ENCODE results near the gene GRIK1.

DNA sequence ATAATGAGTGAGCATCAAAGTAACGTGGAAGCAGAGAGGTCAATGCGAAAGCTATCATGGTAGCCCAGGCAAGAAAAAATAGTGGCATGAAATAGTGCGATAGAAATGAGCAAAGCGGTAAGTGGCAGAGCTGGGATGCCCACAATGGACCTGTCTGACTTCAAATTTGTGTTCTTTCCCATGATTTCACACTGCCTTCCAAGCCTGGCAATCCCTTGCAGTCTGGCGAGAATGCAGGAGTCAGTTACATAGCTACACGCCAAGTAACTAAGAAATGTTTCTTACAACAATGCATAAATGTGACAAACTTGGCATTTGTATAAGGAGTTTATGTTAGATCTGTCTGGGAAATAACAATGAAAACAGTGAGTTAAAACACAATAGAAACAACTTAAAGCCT, 82.6 kb downstream of the GRIK1 start:
- TF ChIP-seq, protein P1, sequence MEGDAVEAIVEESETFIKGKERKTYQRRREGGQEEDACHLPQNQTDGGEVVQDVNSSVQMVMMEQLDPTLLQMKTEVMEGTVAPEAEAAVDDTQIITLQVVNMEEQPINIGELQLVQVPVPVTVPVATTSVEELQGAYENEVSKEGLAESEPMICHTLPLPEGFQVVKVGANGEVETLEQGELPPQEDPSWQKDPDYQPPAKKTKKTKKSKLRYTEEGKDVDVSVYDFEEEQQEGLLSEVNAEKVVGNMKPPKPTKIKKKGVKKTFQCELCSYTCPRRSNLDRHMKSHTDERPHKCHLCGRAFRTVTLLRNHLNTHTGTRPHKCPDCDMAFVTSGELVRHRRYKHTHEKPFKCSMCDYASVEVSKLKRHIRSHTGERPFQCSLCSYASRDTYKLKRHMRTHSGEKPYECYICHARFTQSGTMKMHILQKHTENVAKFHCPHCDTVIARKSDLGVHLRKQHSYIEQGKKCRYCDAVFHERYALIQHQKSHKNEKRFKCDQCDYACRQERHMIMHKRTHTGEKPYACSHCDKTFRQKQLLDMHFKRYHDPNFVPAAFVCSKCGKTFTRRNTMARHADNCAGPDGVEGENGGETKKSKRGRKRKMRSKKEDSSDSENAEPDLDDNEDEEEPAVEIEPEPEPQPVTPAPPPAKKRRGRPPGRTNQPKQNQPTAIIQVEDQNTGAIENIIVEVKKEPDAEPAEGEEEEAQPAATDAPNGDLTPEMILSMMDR (IDR thresholded peaks at IDR 0.05; ENCODE audit: borderline replicate concordance, extremely low read depth, low read length, poor library complexity, severe bottlenecking) = no peak
- no peak for TF ChIP-seq EZH2 (IDR thresholded peaks at IDR 0.05; ENCODE audit: borderline replicate concordance, low read depth, low read length, severe bottlenecking)
